ENCODE measurements around the gene ERGIC1. TPM values are rescaled to one million over a fixed set of nuclear protein-coding genes. Genes with fewer than 3 reads are reported as not detected.
A peak's percentile ranks its signal among the peaks of the same experiment; 100 is the strongest.

Gene ERGIC1
- total RNA-seq, 2 donors from 2014 or later, result 228 to 380 TPM

- WGBS, result 93% methylated on average over 4 of the region's 4 CpGs
- H3K4me1 ChIP-seq (replicated peaks), result no peaks in the 10 kb centered on the region
- intact Hi-C loops (cut with DNase I), result no loop called here
- no peaks in the 10 kb centered on the region for H3K9me3 ChIP-seq
- no peak overlapping the region for H3K4me3 ChIP-seq
- DNase-seq (ENCODE audit: low spot score), result no peak
- TF ChIP-seq POLR2A (IDR thresholded peaks at IDR 0.05) (no peak), POLR2AphosphoS5 (IDR thresholded peaks at IDR 0.05) (no peak), CTCF (IDR thresholded peaks at IDR 0.05) (no peak)
- no peaks in the 10 kb centered on the region for H3K27me3 ChIP-seq (replicated peaks; ENCODE audit: insufficient read depth)
- no peaks in the 10 kb centered on the region for H3K36me3 ChIP-seq
- H3K27ac ChIP-seq, result no peak overlapping the region
Observed at GRCh38 chr5:172802567-172803176, 31.4 kb upstream of the ERGIC1 start.

- H3K36me3 ChIP-seq, result no peaks in the 10 kb centered on the region
- WGBS, result 84% methylated on average over 3 of the region's 3 CpGs
- intact Hi-C loops (cut with DNase I), result no loop called here
- H3K4me3 ChIP-seq, result no peak overlapping the region
- no peak overlapping the region for H3K27ac ChIP-seq
- no peak for DNase-seq (ENCODE audit: low spot score)
- TF ChIP-seq POLR2A (IDR thresholded peaks at IDR 0.05) (no peak), POLR2AphosphoS5 (IDR thresholded peaks at IDR 0.05) (no peak), CTCF (IDR thresholded peaks at IDR 0.05) (no peak)
- H3K4me1 ChIP-seq (replicated peaks), result no peaks in the 10 kb centered on the region
- H3K27me3 ChIP-seq (replicated peaks; ENCODE audit: insufficient read depth), result no peaks in the 10 kb centered on the region
- H3K9me3 ChIP-seq, result no peaks in the 10 kb centered on the region
Observed at GRCh38 chr5:172805018-172805683, 28.9 kb upstream of the ERGIC1 start.

- no peak overlapping the region for H3K4me3 ChIP-seq
- no peak overlapping the region for H3K27ac ChIP-seq
- no peaks in the 10 kb centered on the region for H3K4me1 ChIP-seq (replicated peaks)
- no peaks in the 10 kb centered on the region for H3K36me3 ChIP-seq
- 67% methylated on average over 9 of the region's 9 CpGs for WGBS
- H3K9me3 ChIP-seq, result no peaks in the 10 kb centered on the region
- intact Hi-C loops (cut with DNase I), result no loop called here
- DNase-seq (ENCODE audit: low spot score), result no peak
- TF ChIP-seq CTCF (IDR thresholded peaks at IDR 0.05) (no peak), POLR2AphosphoS5 (IDR thresholded peaks at IDR 0.05) (no peak), POLR2A (IDR thresholded peaks at IDR 0.05) (no peak)
- H3K27me3 ChIP-seq (replicated peaks; ENCODE audit: insufficient read depth), result no peaks in the 10 kb centered on the region
Observed at GRCh38 chr5:172805736-172806255, 28.3 kb upstream of the ERGIC1 start.

GRCh38 chr5:172806897-172807672 is 27.0 kb upstream of the ERGIC1 start:
- 65% methylated on average over 24 of the region's 24 CpGs for WGBS
- H3K27me3 ChIP-seq (replicated peaks; ENCODE audit: insufficient read depth), result no peaks in the 10 kb centered on the region
- H3K4me3 ChIP-seq, result no peak overlapping the region
- H3K36me3 ChIP-seq, result no peaks in the 10 kb centered on the region
- no peak overlapping the region for H3K27ac ChIP-seq
- H3K4me1 ChIP-seq (replicated peaks), result no peaks in the 10 kb centered on the region
- H3K9me3 ChIP-seq, result no peaks in the 10 kb centered on the region
- DNase-seq (ENCODE audit: low spot score), result peak; percentile 31
- TF ChIP-seq CTCF (IDR thresholded peaks at IDR 0.05) (no peak), POLR2AphosphoS5 (IDR thresholded peaks at IDR 0.05) (peak; percentile 22), POLR2A (IDR thresholded peaks at IDR 0.05) (peak; percentile 53)
- intact Hi-C loops (cut with DNase I), result no loop called here

Measured in prostate gland (tissue), 2 donors.